ENCODE data around the gene CDH7.

The CDH7 gene

GRCh38 chr18:65938592-65939372 is 188.0 kb downstream of the CDH7 start:
- H3K27me3 ChIP-seq (ENCODE audit: control insufficient read depth, low read length): no peaks in the 10 kb centered on the region
- H3K4me2 ChIP-seq (ENCODE audit: low read length): no peak overlapping the region
- no peaks in the 10 kb centered on the region for H3F3A ChIP-seq (ENCODE audit: control insufficient read depth, insufficient read depth)
- H3K9me3 ChIP-seq (ENCODE audit: control insufficient read depth, insufficient read depth, low read length): no peaks in the 10 kb centered on the region
- H3K4me3 ChIP-seq (ENCODE audit: low read length): no peak overlapping the region
- no peaks in the 10 kb centered on the region for H4K20me1 ChIP-seq (ENCODE audit: control insufficient read depth, insufficient read depth, low read depth, low read length)
- H3K9me2 ChIP-seq (replicated peaks; ENCODE audit: control insufficient read depth, low read length): no peaks in the 10 kb centered on the region
- TF ChIP-seq CTCF (IDR thresholded peaks at IDR 0.05; ENCODE audit: low read depth, low read length, poor library complexity, severe bottlenecking) (peak; percentile 60), EZH2phosphoT487 (IDR thresholded peaks at IDR 0.05; ENCODE audit: borderline replicate concordance, low read length) (no peak)
- no peaks in the 10 kb centered on the region for H3K79me2 ChIP-seq (ENCODE audit: control insufficient read depth, low read length)
- no peak overlapping the region for H3K27ac ChIP-seq (ENCODE audit: low read depth, low read length)
- H3K4me1 ChIP-seq (ENCODE audit: control insufficient read depth, low read length): no peaks in the 10 kb centered on the region
- no peaks in the 10 kb centered on the region for H3K36me3 ChIP-seq (ENCODE audit: control insufficient read depth, low read length)

All from DOHH2 (cell line).